OCI-LY7 (cell line): ENCODE results near the gene GPR142. TPM values are rescaled to one million over a fixed set of nuclear protein-coding genes. Genes with fewer than 3 reads are reported as not detected.

ENCODE experiments used
- BruUV-seq: library from RNA; stranded (reverse); fragments of 400-500 nt; replicated peaks from 2 replicates; lab custom pipeline; 2021; lab: Mats Ljungman, UMichigan
- CTCF ChIA-PET: fragments of 300-600 bp; sonication (Branson Sonifier 250); formaldehyde crosslinking; loops from one replicate; lab custom pipeline; 2022; ENCODE audit warnings: antibody characterized with exemption; ENCODE audit not compliant: unreplicated experiment; lab: Charles Lee
- POLR2A ChIA-PET: fragments of 300-600 bp; sonication (Branson Sonifier 250); formaldehyde crosslinking; loops from one replicate; lab custom pipeline; 2022; ENCODE audit warnings: antibody characterized with exemption; lab: Charles Lee
- DNase-seq: peaks from one replicate; pipeline ENCODE4 v3.0.0-alpha.2; 2015; ENCODE audit warnings: low spot score
- H2AFZ ChIP-seq: fragments of 200-600 bp; sonication (generic), shearing (Covaris generic); 2 replicates; pipeline ENCODE4 v1.6.1; 2014; ENCODE audit warnings: mild to moderate bottlenecking, antibody characterized with exemption, low read length, moderate library complexity
- H3K27ac ChIP-seq: fragments of 200-600 bp; sonication (generic); 2 replicates; pipeline ENCODE4 v1.5.1; 2014; ENCODE audit warnings: mixed run types, low read depth, mild to moderate bottlenecking, moderate library complexity, low read length, inconsistent platforms; ENCODE audit not compliant: poor library complexity, severe bottlenecking
- H3K36me3 ChIP-seq: fragments of 200-600 bp; sonication (generic); 2 replicates; pipeline ENCODE4 v1.6.1; 2014; ENCODE audit warnings: mild to moderate bottlenecking, antibody characterized with exemption, low read length, moderate library complexity, mixed read lengths; ENCODE audit not compliant: insufficient read depth
- H3K4me1 ChIP-seq: fragments of 200-600 bp; sonication (generic); 2 replicates; pipeline ENCODE4 v1.5.1; 2014; ENCODE audit warnings: mild to moderate bottlenecking, low read length; ENCODE audit not compliant: insufficient read depth, poor library complexity, severe bottlenecking
- H3K4me2 ChIP-seq: fragments of 200-600 bp; sonication (generic); 2 replicates; pipeline ENCODE4 v1.6.1; 2014; ENCODE audit warnings: mild to moderate bottlenecking, low read length
- H3K4me3 ChIP-seq: fragments of 200-600 bp; sonication (generic); 2 replicates; pipeline ENCODE4 v1.5.1; 2014; ENCODE audit warnings: mild to moderate bottlenecking, low read depth, low read length; ENCODE audit not compliant: poor library complexity, severe bottlenecking
- H3K79me2 ChIP-seq: fragments of 200-600 bp; sonication (generic); 2 replicates; pipeline ENCODE4 v1.6.1; 2016; ENCODE audit warnings: low read depth, mild to moderate bottlenecking, low read length, moderate library complexity, mixed read lengths; ENCODE audit not compliant: insufficient read depth
- H3K9me2 ChIP-seq: fragments of 200-600 bp; sonication (generic); 2 replicates; pipeline ENCODE4 v1.6.1; 2016; ENCODE audit warnings: mild to moderate bottlenecking, low read length, mixed read lengths; ENCODE audit not compliant: insufficient read depth
- H3K9me3 ChIP-seq: fragments of 200-600 bp; sonication (generic); 2 replicates; pipeline ENCODE4 v1.6.1; 2014; ENCODE audit warnings: mild to moderate bottlenecking, mixed run types, low read length, mixed read lengths
- H4K20me1 ChIP-seq: fragments of 200-600 bp; sonication (generic); 2 replicates; pipeline ENCODE4 v1.6.1; 2014; ENCODE audit warnings: mild to moderate bottlenecking, antibody characterized with exemption, low read length, moderate library complexity, mixed read lengths; ENCODE audit not compliant: insufficient read depth
- EZH2phosphoT487 ChIP-seq: fragments of 200-600 bp; sonication (generic); IDR thresholded peaks from 2 replicates; pipeline ENCODE4 v1.6.1; 2018; ENCODE audit warnings: low read depth, borderline replicate concordance, mild to moderate bottlenecking, mixed run types, antibody characterized with exemption, low read length, moderate library complexity, mixed read lengths
- intact Hi-C: fragments of 100-400 bp; cut with micrococcal nuclease; formaldehyde crosslinking; loops from one replicate; pipeline ENCODE4 v1.10.0; 2022; ENCODE audit not compliant: unreplicated experiment
- total RNA-seq, 2 experiments: library from RNA; depleted of rRNA in 1 of 2; stranded (reverse); fragments of >200 nt in 1 of 2; shearing (Covaris generic) in 1 of 2; gene quantifications; 2 replicates each; pipeline ENCODE4 v1.2.3, GENCODE V29; 2014 to 2022
- TF ChIP-seq, protein P1 (sequence below): fragments of 200-600 bp; sonication (generic); conservative IDR thresholded peaks from 2 replicates; pipeline ENCODE4 v1.5.1; 2014; ENCODE audit warnings: mild to moderate bottlenecking, antibody characterized with exemption, low read length, moderate library complexity, mixed read lengths

Gene GPR142
- total RNA-seq, 2 experiments from 2014 or later, result not detected

DNA sequence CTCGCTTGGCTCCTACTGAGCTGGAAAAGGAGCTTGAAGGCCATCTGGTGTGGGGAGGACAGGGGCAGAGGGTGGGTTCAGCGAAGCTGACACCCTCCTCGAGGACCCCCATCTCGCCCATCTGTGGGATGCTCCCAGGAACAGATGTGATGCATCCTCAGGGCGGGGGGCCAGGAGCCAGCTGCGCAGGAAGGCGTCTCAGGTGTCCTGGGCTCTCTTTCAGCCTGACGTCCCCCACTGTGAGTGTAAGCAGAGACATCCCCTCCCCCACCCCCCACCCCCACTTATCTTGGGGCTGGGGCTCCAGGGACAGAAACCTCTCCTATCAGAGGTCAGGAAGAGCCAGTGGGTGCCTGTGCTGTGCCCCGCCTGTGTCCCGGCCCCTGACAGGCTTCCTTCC is 25.1 kb upstream of the GPR142 start:
- no peak overlapping the region for H3K27ac ChIP-seq
- H3K4me1 ChIP-seq, result no peaks in the 10 kb centered on the region
- DNase-seq, result no peak
- intact Hi-C loops, result no loop called here
- no peaks in the 10 kb centered on the region for H4K20me1 ChIP-seq
- BruUV-seq, result no TSS peak
- H3K9me3 ChIP-seq, result no peaks in the 10 kb centered on the region
- no peaks in the 10 kb centered on the region for H3K79me2 ChIP-seq
- H3K36me3 ChIP-seq, result no peaks in the 10 kb centered on the region
- POLR2A ChIA-PET, result no interaction called here
- no peak overlapping the region for H3K4me3 ChIP-seq
- no peak overlapping the region for H3K4me2 ChIP-seq
- TF ChIP-seq EZH2phosphoT487, result no peak
- TF ChIP-seq, protein P1, sequence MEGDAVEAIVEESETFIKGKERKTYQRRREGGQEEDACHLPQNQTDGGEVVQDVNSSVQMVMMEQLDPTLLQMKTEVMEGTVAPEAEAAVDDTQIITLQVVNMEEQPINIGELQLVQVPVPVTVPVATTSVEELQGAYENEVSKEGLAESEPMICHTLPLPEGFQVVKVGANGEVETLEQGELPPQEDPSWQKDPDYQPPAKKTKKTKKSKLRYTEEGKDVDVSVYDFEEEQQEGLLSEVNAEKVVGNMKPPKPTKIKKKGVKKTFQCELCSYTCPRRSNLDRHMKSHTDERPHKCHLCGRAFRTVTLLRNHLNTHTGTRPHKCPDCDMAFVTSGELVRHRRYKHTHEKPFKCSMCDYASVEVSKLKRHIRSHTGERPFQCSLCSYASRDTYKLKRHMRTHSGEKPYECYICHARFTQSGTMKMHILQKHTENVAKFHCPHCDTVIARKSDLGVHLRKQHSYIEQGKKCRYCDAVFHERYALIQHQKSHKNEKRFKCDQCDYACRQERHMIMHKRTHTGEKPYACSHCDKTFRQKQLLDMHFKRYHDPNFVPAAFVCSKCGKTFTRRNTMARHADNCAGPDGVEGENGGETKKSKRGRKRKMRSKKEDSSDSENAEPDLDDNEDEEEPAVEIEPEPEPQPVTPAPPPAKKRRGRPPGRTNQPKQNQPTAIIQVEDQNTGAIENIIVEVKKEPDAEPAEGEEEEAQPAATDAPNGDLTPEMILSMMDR, result no peak
- CTCF ChIA-PET, result no interaction called here
- no peaks in the 10 kb centered on the region for H3K9me2 ChIP-seq
- no peak overlapping the region for H2AFZ ChIP-seq

DNA sequence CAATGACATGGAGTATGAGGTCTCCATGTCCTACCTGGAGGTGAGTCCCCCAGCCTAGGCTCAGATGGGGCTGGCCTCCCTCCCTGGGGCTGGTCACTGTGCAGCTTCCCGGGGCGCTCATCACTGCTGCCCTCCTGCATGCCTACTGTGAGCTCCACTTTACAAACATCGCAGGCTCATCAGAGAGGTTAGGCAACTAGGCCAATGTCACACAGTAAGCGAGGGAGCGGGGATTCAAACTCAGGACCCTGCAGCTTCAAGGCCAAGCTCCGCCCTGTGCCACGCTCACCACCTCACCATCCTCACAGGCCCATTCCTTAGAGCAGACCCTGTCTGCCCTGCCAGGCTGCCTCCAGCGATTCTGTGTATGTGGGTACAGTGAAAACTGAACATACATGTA is 24.2 kb upstream of the GPR142 start:
- no peaks in the 10 kb centered on the region for H3K4me1 ChIP-seq
- no peak for DNase-seq
- H3K9me2 ChIP-seq, result no peaks in the 10 kb centered on the region
- H4K20me1 ChIP-seq, result no peaks in the 10 kb centered on the region
- no peak overlapping the region for H3K4me3 ChIP-seq
- CTCF ChIA-PET, result no interaction called here
- TF ChIP-seq EZH2phosphoT487, result no peak
- TF ChIP-seq, protein P1, result no peak
- no peak overlapping the region for H3K4me2 ChIP-seq
- H3K36me3 ChIP-seq, result no peaks in the 10 kb centered on the region
- H2AFZ ChIP-seq, result no peak overlapping the region
- H3K79me2 ChIP-seq, result no peaks in the 10 kb centered on the region
- no peaks in the 10 kb centered on the region for H3K9me3 ChIP-seq
- intact Hi-C loops, result no loop called here
- no peak overlapping the region for H3K27ac ChIP-seq
- BruUV-seq, result no TSS peak
- POLR2A ChIA-PET, result no interaction called here

DNA sequence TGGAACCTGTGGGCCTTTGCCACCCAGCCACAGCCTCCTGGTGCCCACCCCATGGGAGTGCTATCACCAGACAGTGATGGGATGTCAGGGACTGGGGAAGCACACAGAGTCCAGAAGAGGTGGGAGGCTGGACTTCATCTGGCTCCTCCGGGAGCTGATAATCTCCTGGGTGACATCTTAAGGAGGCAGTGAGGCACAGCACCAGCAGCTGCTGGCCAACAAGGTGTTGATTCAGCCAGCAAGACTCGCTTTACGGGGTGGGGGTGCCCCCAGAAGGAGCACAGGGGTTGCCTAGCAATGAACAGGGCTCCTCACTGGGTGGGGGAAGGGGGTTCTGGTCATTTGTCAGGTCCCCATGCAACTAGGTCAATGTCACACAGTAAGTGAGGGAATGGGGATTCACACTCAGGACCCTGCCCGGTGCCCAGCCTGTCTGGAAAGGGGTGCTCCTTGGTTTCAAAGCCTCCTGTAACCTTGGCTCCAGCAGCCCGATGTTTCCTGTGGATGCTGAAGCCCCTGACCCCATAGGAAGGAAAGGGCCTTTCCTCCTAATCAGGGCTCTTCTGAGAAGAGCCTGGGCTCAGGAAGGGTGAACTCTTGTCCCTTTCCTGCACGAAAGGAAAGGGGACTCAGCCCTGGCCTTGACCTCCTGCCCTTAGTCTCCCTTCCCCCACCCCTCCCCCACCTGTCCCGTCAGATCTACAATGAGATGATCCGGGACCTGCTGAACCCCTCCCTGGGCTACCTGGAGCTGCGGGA is 23.6 kb upstream of the GPR142 start:
- ChIA-PET POLR2A (no interaction called here), CTCF (no interaction called here)
- Histone ChIP-seq H3K4me3 (no peak overlapping the region), H3K79me2 (no peaks in the 10 kb centered on the region), H3K36me3 (no peaks in the 10 kb centered on the region), H3K4me1 (no peaks in the 10 kb centered on the region), H3K27ac (no peak overlapping the region), H2AFZ (no peak overlapping the region), H3K9me2 (no peaks in the 10 kb centered on the region), H3K9me3 (no peaks in the 10 kb centered on the region), H3K4me2 (no peak overlapping the region), H4K20me1 (no peaks in the 10 kb centered on the region)
- DNase-seq, result no peak
- no TSS peak for BruUV-seq
- no peak for TF ChIP-seq EZH2phosphoT487
- TF ChIP-seq, protein P1, result no peak
- intact Hi-C loops, result no loop called here
